Subcutaneous abdominal adipose tissue (tissue), 5 donors: ENCODE measurements around the gene TFF1.

Experiments used
- H3K27ac ChIP-seq: one replicate; pipeline ENCODE4 v1.7.0; 2013; ENCODE audit warnings: low read depth, mild to moderate bottlenecking, inconsistent platforms, low read length, moderate library complexity
- H3K27me3 ChIP-seq, 5 donors: one replicate each; pipeline ENCODE4 v1.7.0; 2013; ENCODE audit warnings: low read length in 5 of 5, inconsistent platforms in 1 of 5; ENCODE audit not compliant: control insufficient read depth in 5 of 5, insufficient read depth in 4 of 5
- H3K36me3 ChIP-seq, 5 donors: one replicate each; pipeline ENCODE4 v1.7.0; 2013; ENCODE audit warnings: low read length in 5 of 5; ENCODE audit not compliant: control insufficient read depth in 5 of 5, insufficient read depth in 5 of 5
- H3K4me1 ChIP-seq, 5 donors: one replicate each; pipeline ENCODE4 v1.7.0; 2013; ENCODE audit warnings: low read length in 5 of 5, mild to moderate bottlenecking in 3 of 5, moderate library complexity in 1 of 5; ENCODE audit not compliant: control insufficient read depth in 5 of 5, insufficient read depth in 5 of 5
- H3K4me3 ChIP-seq, 5 donors: one replicate each; pipeline ENCODE4 v1.7.0; 2013; ENCODE audit warnings: low read length in 5 of 5, low read depth in 1 of 5
- H3K9ac ChIP-seq, 5 donors: one replicate each; pipeline ENCODE4 v1.7.0; 2013; ENCODE audit warnings: low read length in 5 of 5, mild to moderate bottlenecking in 4 of 5, moderate library complexity in 3 of 5
- H3K9me3 ChIP-seq, 5 donors: one replicate each; pipeline ENCODE4 v1.7.0; 2013; ENCODE audit warnings: low read length in 5 of 5; ENCODE audit not compliant: control insufficient read depth in 5 of 5
- donor health status: healthy.
- donor health status: healthy.
- donor health status: healthy.
- donor health status: healthy.
- donor health status: healthy.

Gene TFF1

GRCh38 chr21:42357307-42357706, 9.0 kb downstream of the TFF1 start:
- Histone ChIP-seq H3K9me3 (peaks cover 0 to 26% (median 16%) of the 10 kb centered on the region in 5 donors), H3K9ac (no peak overlapping the region), H3K27ac (no peak overlapping the region), H3K4me3 (no peak overlapping the region), H3K36me3 (no peaks in the 10 kb centered on the region), H3K4me1 (no peaks in the 10 kb centered on the region), H3K27me3 (peaks cover 5 to 16% (median 7%) of the 10 kb centered on the region in 5 donors)

- Histone ChIP-seq H3K4me3 (no peak overlapping the region), H3K27me3 (peaks cover 3 to 10% (median 6%) of the 10 kb centered on the region in 5 donors), H3K4me1 (no peaks in the 10 kb centered on the region), H3K36me3 (no peaks in the 10 kb centered on the region), H3K9me3 (peaks cover 0 to 26% (median 16%) of the 10 kb centered on the region in 5 donors), H3K9ac (no peak overlapping the region), H3K27ac (no peak overlapping the region)
Observed at GRCh38 chr21:42356650-42357049, 9.7 kb downstream of the TFF1 start.

- H3K27me3 ChIP-seq = peaks cover 3 to 7% (median 5%) of the 10 kb centered on the region in 5 donors
- no peak overlapping the region for H3K27ac ChIP-seq
- no peak overlapping the region for H3K4me3 ChIP-seq
- H3K36me3 ChIP-seq = no peaks in the 10 kb centered on the region
- peaks cover 0 to 26% (median 16%) of the 10 kb centered on the region in 5 donors for H3K9me3 ChIP-seq
- no peak overlapping the region for H3K9ac ChIP-seq
- peaks cover 0 to 2% (median 0%) of the 10 kb centered on the region in 5 donors for H3K4me1 ChIP-seq
Observed at GRCh38 chr21:42356046-42356445, 10.3 kb downstream of the TFF1 start.

GRCh38 chr21:42353623-42354022, 12.7 kb downstream of the TFF1 start:
- Histone ChIP-seq H3K9ac (no peak overlapping the region), H3K36me3 (no peaks in the 10 kb centered on the region), H3K9me3 (peaks cover 0 to 18% (median 8%) of the 10 kb centered on the region in 5 donors), H3K4me3 (no peak overlapping the region), H3K27ac (no peak overlapping the region), H3K4me1 (peaks cover 0 to 3% (median 0%) of the 10 kb centered on the region in 5 donors), H3K27me3 (peaks cover 0 to 6% (median 0%) of the 10 kb centered on the region in 5 donors)

GRCh38 chr21:42352441-42353095, 13.8 kb downstream of the TFF1 start:
- peaks cover 0 to 3% (median 0%) of the 10 kb centered on the region in 5 donors for H3K4me1 ChIP-seq
- peaks cover 0 to 18% (median 8%) of the 10 kb centered on the region in 5 donors for H3K9me3 ChIP-seq
- no peak overlapping the region for H3K4me3 ChIP-seq
- H3K9ac ChIP-seq = no peak overlapping the region
- no peaks in the 10 kb centered on the region for H3K36me3 ChIP-seq
- peaks cover 0 to 8% (median 0%) of the 10 kb centered on the region in 5 donors for H3K27me3 ChIP-seq
- H3K27ac ChIP-seq = no peak overlapping the region

- peaks cover 0 to 3% (median 0%) of the 10 kb centered on the region in 5 donors for H3K4me1 ChIP-seq
- no peak overlapping the region for H3K27ac ChIP-seq
- peaks cover 0 to 8% (median 5%) of the 10 kb centered on the region in 5 donors for H3K27me3 ChIP-seq
- H3K9me3 ChIP-seq = peaks cover 0 to 16% (median 5%) of the 10 kb centered on the region in 5 donors
- H3K9ac ChIP-seq = no peak overlapping the region
- no peaks in the 10 kb centered on the region for H3K36me3 ChIP-seq
- no peak overlapping the region for H3K4me3 ChIP-seq
Observed at GRCh38 chr21:42351626-42352440, 14.5 kb downstream of the TFF1 start.

GRCh38 chr21:42350927-42351426, 15.4 kb downstream of the TFF1 start, which contains the start of gene TFF2:
TFF2 (minus strand) TSS chr21:42350994; CDS start chr21:42350957, 37 bp downstream.
- peaks cover 0 to 13% (median 4%) of the 10 kb centered on the region in 5 donors for H3K9me3 ChIP-seq
- H3K27me3 ChIP-seq = peaks cover 0 to 9% (median 7%) of the 10 kb centered on the region in 5 donors
- H3K27ac ChIP-seq = no peak within 1 kb of the TSS
- H3K4me3 ChIP-seq = no peak within 1 kb of the TSS
- H3K9ac ChIP-seq = no peak within 1 kb of the TSS
- H3K4me1 ChIP-seq = peaks cover 0 to 3% (median 0%) of the 10 kb centered on the region in 5 donors
- no peaks in the 10 kb centered on the region for H3K36me3 ChIP-seq

- H3K36me3 ChIP-seq = no peaks in the 10 kb centered on the region
- H3K9ac ChIP-seq = no peak overlapping the region
- H3K4me1 ChIP-seq = peaks cover 0 to 3% (median 0%) of the 10 kb centered on the region in 5 donors
- peaks cover 0 to 9% (median 7%) of the 10 kb centered on the region in 5 donors for H3K27me3 ChIP-seq
- no peak overlapping the region for H3K27ac ChIP-seq
- no peak overlapping the region for H3K4me3 ChIP-seq
- peaks cover 0 to 8% (median 4%) of the 10 kb centered on the region in 5 donors for H3K9me3 ChIP-seq
Observed at GRCh38 chr21:42350318-42350910, 15.9 kb downstream of the TFF1 start.

- Histone ChIP-seq H3K4me3 (no peak overlapping the region), H3K4me1 (peaks cover 0 to 3% (median 0%) of the 10 kb centered on the region in 5 donors), H3K27me3 (peaks cover 0 to 9% (median 7%) of the 10 kb centered on the region in 5 donors), H3K36me3 (no peaks in the 10 kb centered on the region), H3K9me3 (peaks cover 0 to 7% (median 4%) of the 10 kb centered on the region in 5 donors), H3K9ac (no peak overlapping the region), H3K27ac (no peak overlapping the region)
Observed at GRCh38 chr21:42349420-42350317, 16.7 kb downstream of the TFF1 start.
